HCT116 (cell line): ENCODE measurements around the gene C5AR1.

Source experiments
- CEBPB ChIP-seq: IDR thresholded peaks from 2 replicates; pipeline ENCODE4 v1.6.1; 2012; ENCODE audit warnings: low read depth
- EGR1 ChIP-seq: IDR thresholded peaks from 2 replicates; pipeline ENCODE4 v1.6.1; 2012; ENCODE audit warnings: low read depth
- EZH2 ChIP-seq: fragments of 200-600 bp; sonication (generic); IDR thresholded peaks from 2 replicates; pipeline ENCODE4 v1.6.1; 2017; ENCODE audit warnings: antibody characterized with exemption, mixed run types
- EZH2phosphoT487 ChIP-seq: fragments of 200-600 bp; IDR thresholded peaks from 2 replicates; pipeline ENCODE4 v1.6.1; 2018; ENCODE audit warnings: antibody characterized with exemption, borderline replicate concordance
- MAX ChIP-seq: IDR thresholded peaks from 2 replicates; pipeline ENCODE4 v1.6.1; 2012
- POLR2AphosphoS5 ChIP-seq: IDR thresholded peaks from 2 replicates; pipeline ENCODE4 v1.6.1; 2011; ENCODE audit warnings: mild to moderate bottlenecking, low read depth, low read length, moderate library complexity
- RAD21 ChIP-seq: IDR thresholded peaks from 2 replicates; pipeline ENCODE4 v1.6.1; 2012; ENCODE audit warnings: low read depth, mild to moderate bottlenecking
- REST ChIP-seq: IDR thresholded peaks from 2 replicates; pipeline ENCODE4 v1.6.1; 2012; ENCODE audit warnings: low read depth
- ZBTB33 ChIP-seq: IDR thresholded peaks from 2 replicates; pipeline ENCODE4 v1.6.1; 2011; ENCODE audit warnings: mild to moderate bottlenecking, low read length, moderate library complexity; ENCODE audit not compliant: insufficient replicate concordance; ENCODE audit errors: extremely low read depth
- ZNF274 ChIP-seq: fragments of 200-500 bp; sonication (Bioruptor generic); IDR thresholded peaks from 2 replicates; pipeline ENCODE4 v1.6.1; 2014; ENCODE audit warnings: mild to moderate bottlenecking, low read depth, low read length, inconsistent platforms
- TF ChIP-seq, protein P1 (sequence below), 3 experiments: fragments of 200-600 bp in 1 of 3; sonication (generic) in 1 of 3; IDR thresholded peaks in 2 of 3; conservative IDR thresholded peaks in 1 of 3; 2 replicates each; pipeline ENCODE4 v1.5.1; 2012 to 2017; ENCODE audit warnings: low read depth in 2 of 3, low read length in 2 of 3, antibody characterized with exemption in 1 of 3, borderline replicate concordance in 1 of 3, control low read depth in 1 of 3, mild to moderate bottlenecking in 1 of 3, mixed read lengths in 1 of 3, mixed run types in 1 of 3, moderate library complexity in 1 of 3; ENCODE audit not compliant: insufficient read depth in 1 of 3

GRCh38 chr19:47316513-47316912, 6.9 kb downstream of the C5AR1 start:
- TF ChIP-seq, protein P1, sequence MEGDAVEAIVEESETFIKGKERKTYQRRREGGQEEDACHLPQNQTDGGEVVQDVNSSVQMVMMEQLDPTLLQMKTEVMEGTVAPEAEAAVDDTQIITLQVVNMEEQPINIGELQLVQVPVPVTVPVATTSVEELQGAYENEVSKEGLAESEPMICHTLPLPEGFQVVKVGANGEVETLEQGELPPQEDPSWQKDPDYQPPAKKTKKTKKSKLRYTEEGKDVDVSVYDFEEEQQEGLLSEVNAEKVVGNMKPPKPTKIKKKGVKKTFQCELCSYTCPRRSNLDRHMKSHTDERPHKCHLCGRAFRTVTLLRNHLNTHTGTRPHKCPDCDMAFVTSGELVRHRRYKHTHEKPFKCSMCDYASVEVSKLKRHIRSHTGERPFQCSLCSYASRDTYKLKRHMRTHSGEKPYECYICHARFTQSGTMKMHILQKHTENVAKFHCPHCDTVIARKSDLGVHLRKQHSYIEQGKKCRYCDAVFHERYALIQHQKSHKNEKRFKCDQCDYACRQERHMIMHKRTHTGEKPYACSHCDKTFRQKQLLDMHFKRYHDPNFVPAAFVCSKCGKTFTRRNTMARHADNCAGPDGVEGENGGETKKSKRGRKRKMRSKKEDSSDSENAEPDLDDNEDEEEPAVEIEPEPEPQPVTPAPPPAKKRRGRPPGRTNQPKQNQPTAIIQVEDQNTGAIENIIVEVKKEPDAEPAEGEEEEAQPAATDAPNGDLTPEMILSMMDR (IDR thresholded peaks at IDR 0.05 in 2 of 3, conservative IDR thresholded peaks at IDR 0.05 in 1 of 3; ENCODE audit: borderline replicate concordance in 1 of 3, insufficient read depth in 1 of 3, low read depth in 2 of 3, low read length in 2 of 3), result no peak
- no peak for TF ChIP-seq MAX
- TF ChIP-seq EZH2, result no peak
- no peak for TF ChIP-seq ZBTB33
- no peak for TF ChIP-seq EGR1
- TF ChIP-seq CEBPB, result no peak
- no peak for TF ChIP-seq POLR2AphosphoS5
- no peak for TF ChIP-seq RAD21
- TF ChIP-seq REST, result no peak
- no peak for TF ChIP-seq EZH2phosphoT487
- TF ChIP-seq ZNF274, result no peak
